Tibial artery (tissue), 4 donors: ENCODE results near the gene STAT3.

Experiments used
- DNase-seq, 2 donors: peaks; one replicate each; pipeline ENCODE4 v3.0.0-alpha.2; 2019
- H3K27ac ChIP-seq, 2 donors: fragments of 200-600 bp; sonication (generic) in 1 of 2; 1 replicate in 1 of 2; 2 replicates in 1 of 2; pipeline ENCODE4 v1.5.1; 2018 to 2019; ENCODE audit warnings: mild to moderate bottlenecking in 1 of 2
- H3K27me3 ChIP-seq, 2 donors: fragments of 200-600 bp; sonication (generic) in 1 of 2; one replicate each; pipeline versions ENCODE4 v1.5.1 to v1.6.0; 2016 to 2019
- H3K36me3 ChIP-seq, 3 donors: fragments of 200-600 bp; sonication (generic) in 2 of 3; one replicate each; pipeline ENCODE4 v1.5.1; 2016 to 2019; ENCODE audit warnings: mild to moderate bottlenecking in 2 of 3
- H3K4me1 ChIP-seq, 4 donors: fragments of 200-600 bp; sonication (generic) in 2 of 4; 1 replicate in 3 of 4; 2 replicates in 1 of 4; pipeline ENCODE4 v1.5.1; 2016 to 2019
- H3K4me3 ChIP-seq, 2 donors: fragments of 200-600 bp; sonication (generic) in 1 of 2; 1 replicate in 1 of 2; 2 replicates in 1 of 2; pipeline ENCODE4 v1.5.1; 2018 to 2019; ENCODE audit warnings: mild to moderate bottlenecking in 2 of 2
- H3K9me3 ChIP-seq, 3 donors: fragments of 200-600 bp; sonication (generic) in 1 of 3; one replicate each; pipeline ENCODE4 v1.5.1; 2016 to 2019
- CTCF ChIP-seq, 2 experiments: fragments of 200-600 bp in 1 of 2; fragments of 450-650 bp in 1 of 2; IDR thresholded peaks; one replicate each; pipeline ENCODE4 v1.5.1; 2017 to 2019; ENCODE audit warnings: antibody characterized with exemption in 2 of 2, mild to moderate bottlenecking in 1 of 2, moderate library complexity in 1 of 2
- intact Hi-C: fragments of 100-400 bp; cut with DNase I; formaldehyde crosslinking; loops from one replicate; pipeline ENCODE4 v1.15.0; 2023; ENCODE audit warnings: low total_unique reads

Gene STAT3

GRCh38 chr17:42310787-42311215 lies 77.4 kb downstream of the STAT3 start:
- H3K27ac ChIP-seq = peak overlapping the region; percentile 83 to 84
- intact Hi-C loops = no loop called here
- H3K4me3 ChIP-seq = no peak overlapping the region
- peaks cover 36 to 82% (median 70%) of the 10 kb centered on the region in 3 donors for H3K36me3 ChIP-seq
- no peaks in the 10 kb centered on the region for H3K9me3 ChIP-seq
- no peaks in the 10 kb centered on the region for H3K27me3 ChIP-seq
- H3K4me1 ChIP-seq = peaks cover 12 to 31% (median 19%) of the 10 kb centered on the region in 4 donors
- no peak for DNase-seq
- no peak for TF ChIP-seq CTCF (IDR thresholded peaks at IDR 0.05)

- no peak for DNase-seq
- no peak for TF ChIP-seq CTCF (IDR thresholded peaks at IDR 0.05)
- no peaks in the 10 kb centered on the region for H3K9me3 ChIP-seq
- peak overlapping the region; percentile 83 to 84 for H3K27ac ChIP-seq
- H3K36me3 ChIP-seq = peaks cover 32 to 82% (median 67%) of the 10 kb centered on the region in 3 donors
- no peak overlapping the region for H3K4me3 ChIP-seq
- H3K4me1 ChIP-seq = peaks cover 12 to 31% (median 19%) of the 10 kb centered on the region in 4 donors
- H3K27me3 ChIP-seq = no peaks in the 10 kb centered on the region
- intact Hi-C loops = no loop called here
These were observed 78.1 kb downstream of the STAT3 start for GRCh38 chr17:42309986-42310786.

GRCh38 chr17:42309142-42309541 lies 79.1 kb downstream of the STAT3 start:
- intact Hi-C loops = no loop called here
- peaks cover 36 to 82% (median 64%) of the 10 kb centered on the region in 3 donors for H3K36me3 ChIP-seq
- H3K27ac ChIP-seq = peak overlapping the region in 1 of 2 donors; percentile 83
- H3K4me1 ChIP-seq = peaks cover 12 to 31% (median 19%) of the 10 kb centered on the region in 4 donors
- no peak for DNase-seq
- no peaks in the 10 kb centered on the region for H3K27me3 ChIP-seq
- no peak for TF ChIP-seq CTCF (IDR thresholded peaks at IDR 0.05)
- H3K9me3 ChIP-seq = no peaks in the 10 kb centered on the region
- no peak overlapping the region for H3K4me3 ChIP-seq

- Histone ChIP-seq H3K4me1 (peaks cover 12 to 31% (median 19%) of the 10 kb centered on the region in 4 donors), H3K27me3 (no peaks in the 10 kb centered on the region), H3K27ac (peak overlapping the region; percentile 17 to 83), H3K36me3 (peaks cover 38 to 82% (median 64%) of the 10 kb centered on the region in 3 donors), H3K9me3 (no peaks in the 10 kb centered on the region), H3K4me3 (no peak overlapping the region)
- intact Hi-C loops = no loop called here
- no peak for TF ChIP-seq CTCF (IDR thresholded peaks at IDR 0.05)
- DNase-seq = no peak
These were observed 79.8 kb downstream of the STAT3 start for GRCh38 chr17:42308446-42308845.

- Histone ChIP-seq H3K4me1 (peaks cover 8 to 25% (median 16%) of the 10 kb centered on the region in 4 donors), H3K36me3 (peaks cover 48 to 90% (median 73%) of the 10 kb centered on the region in 3 donors), H3K9me3 (no peaks in the 10 kb centered on the region), H3K4me3 (no peak overlapping the region), H3K27me3 (no peaks in the 10 kb centered on the region), H3K27ac (no peak overlapping the region)
- no peak for TF ChIP-seq CTCF (IDR thresholded peaks at IDR 0.05)
- DNase-seq = no peak
- intact Hi-C loops = no loop called here
These were observed 80.8 kb downstream of the STAT3 start for GRCh38 chr17:42307362-42307927.
